OCI-LY3 (cell line): Measurements from ENCODE around the gene GPR119.
"Not testable (repeated sequence)": the region's sequence is repeated elsewhere in the genome, so short reads cannot be mapped to it uniquely, and the experiment has no call there.

ENCODE experiments used
- H2AFZ ChIP-seq: fragments of 200-600, 300-600 bp; shearing (Covaris generic); 2 replicates; pipeline ENCODE4 v1.6.0; 2014; ENCODE audit warnings: antibody characterized with exemption, low read depth, low read length
- H3K27ac ChIP-seq: fragments of 200-600, 300-600 bp; sonication (generic); 2 replicates; pipeline ENCODE4 v1.5.1; 2014; ENCODE audit warnings: mild to moderate bottlenecking, low read length, moderate library complexity, mixed read lengths
- H3K27me3 ChIP-seq: fragments of 200-600, 300-600 bp; sonication (generic); 2 replicates; pipeline ENCODE4 v1.6.1; 2014; ENCODE audit warnings: low read depth, low read length, mixed read lengths
- H3K36me3 ChIP-seq: fragments of 200-600, 300-600 bp; sonication (generic); replicated peaks from 2 replicates; pipeline ENCODE3; 2014; ENCODE audit warnings: low read depth, low read length, mixed read lengths
- H3K4me1 ChIP-seq: fragments of 300-600, 200-600 bp; sonication (generic); 2 replicates; pipeline ENCODE4 v1.6.1; 2014; ENCODE audit warnings: low read length, mixed read lengths
- H3K4me2 ChIP-seq: fragments of 200-600, 300-600 bp; sonication (generic); 2 replicates; pipeline ENCODE4 v1.6.1; 2014; ENCODE audit warnings: low read length, mixed read lengths
- H3K4me3 ChIP-seq: fragments of 300-600, 200-600 bp; sonication (generic); 2 replicates; pipeline ENCODE4 v1.5.1; 2014; ENCODE audit warnings: antibody characterized with exemption, mild to moderate bottlenecking, low read length, moderate library complexity
- H3K79me2 ChIP-seq: fragments of 300-600, 200-600 bp; shearing (Covaris generic); 2 replicates; pipeline ENCODE4 v1.6.1; 2014; ENCODE audit warnings: mild to moderate bottlenecking, low read length, mixed read lengths
- H3K9ac ChIP-seq: fragments of 300-600, 200-600 bp; shearing (Covaris generic); 2 replicates; pipeline ENCODE4 v1.6.0; 2014; ENCODE audit warnings: mild to moderate bottlenecking, low read length, moderate library complexity
- H3K9me3 ChIP-seq: fragments of 200-600, 300-600 bp; shearing (Covaris generic); 2 replicates; pipeline ENCODE4 v1.6.1; 2014; ENCODE audit warnings: low read length, mixed read lengths; ENCODE audit not compliant: insufficient read depth
- H4K20me1 ChIP-seq: fragments of 200-600, 300-600 bp; sonication (generic); 2 replicates; pipeline ENCODE4 v1.6.1; 2016; ENCODE audit warnings: low read length, mixed read lengths; ENCODE audit not compliant: insufficient read depth
- CTCF ChIP-seq: fragments of 200-600, 300-600 bp; sonication (generic); IDR thresholded peaks from 2 replicates; pipeline ENCODE4 v1.5.1; 2014; ENCODE audit warnings: antibody characterized with exemption, low read length, low read depth
- EZH2phosphoT487 ChIP-seq: fragments of 200-600 bp; shearing (Covaris generic); IDR thresholded peaks from 2 replicates; pipeline ENCODE4 v1.6.1; 2018; ENCODE audit warnings: antibody characterized with exemption, mixed run types, low read depth

The GPR119 gene

GRCh38 chrX:130393451-130394074, 8.1 kb upstream of the GPR119 start:
- H3K27ac ChIP-seq, result no peak overlapping the region
- no peaks in the 10 kb centered on the region for H3K36me3 ChIP-seq
- H4K20me1 ChIP-seq, result no peaks in the 10 kb centered on the region
- no peak overlapping the region for H3K4me3 ChIP-seq
- H3K4me1 ChIP-seq, result no peaks in the 10 kb centered on the region
- H3K79me2 ChIP-seq, result no peaks in the 10 kb centered on the region
- H3K9ac ChIP-seq, result no peak overlapping the region
- peak; percentile 48 for TF ChIP-seq CTCF
- TF ChIP-seq EZH2phosphoT487, result no peak
- no peak overlapping the region for H2AFZ ChIP-seq
- H3K27me3 ChIP-seq, result no peaks in the 10 kb centered on the region
- no peak overlapping the region for H3K4me2 ChIP-seq
- no peaks in the 10 kb centered on the region for H3K9me3 ChIP-seq

GRCh38 chrX:130386408-130386808, 934 bp upstream of the GPR119 start:
- no peaks in the 10 kb centered on the region for H3K79me2 ChIP-seq
- TF ChIP-seq CTCF, result no peak
- TF ChIP-seq EZH2phosphoT487, result no peak
- no peak overlapping the region for H3K4me3 ChIP-seq
- H3K36me3 ChIP-seq, result no peaks in the 10 kb centered on the region
- no peaks in the 10 kb centered on the region for H3K4me1 ChIP-seq
- no peaks in the 10 kb centered on the region for H4K20me1 ChIP-seq
- no peak overlapping the region for H3K9ac ChIP-seq
- H3K9me3 ChIP-seq, result no peaks in the 10 kb centered on the region
- no peak overlapping the region for H3K27ac ChIP-seq
- H2AFZ ChIP-seq, result no peak overlapping the region
- H3K27me3 ChIP-seq, result no peaks in the 10 kb centered on the region
- no peak overlapping the region for H3K4me2 ChIP-seq

- Histone ChIP-seq H3K27ac (no peak overlapping the region), H3K4me1 (no peaks in the 10 kb centered on the region), H3K79me2 (no peaks in the 10 kb centered on the region), H2AFZ (no peak overlapping the region), H4K20me1 (no peaks in the 10 kb centered on the region), H3K9ac (no peak overlapping the region), H3K9me3 (no peaks in the 10 kb centered on the region), H3K4me2 (no peak overlapping the region), H3K36me3 (no peaks in the 10 kb centered on the region), H3K27me3 (no peaks in the 10 kb centered on the region), H3K4me3 (no peak overlapping the region)
- TF ChIP-seq EZH2phosphoT487 (no peak), CTCF (no peak)
Observed at GRCh38 chrX:130378024-130378669, 7.3 kb downstream of the GPR119 start.

GRCh38 chrX:130376077-130376476, 9.4 kb downstream of the GPR119 start:
- Histone ChIP-seq H3K36me3 (no peaks in the 10 kb centered on the region), H2AFZ (no peak overlapping the region), H3K4me1 (no peaks in the 10 kb centered on the region), H3K27me3 (no peaks in the 10 kb centered on the region), H3K27ac (no peak overlapping the region), H3K9me3 (no peaks in the 10 kb centered on the region), H3K4me3 (no peak overlapping the region), H3K79me2 (no peaks in the 10 kb centered on the region), H3K4me2 (no peak overlapping the region), H4K20me1 (no peaks in the 10 kb centered on the region), H3K9ac (no peak overlapping the region)
- TF ChIP-seq EZH2phosphoT487 (no peak), CTCF (no peak)

- not testable (repeated sequence) for H3K4me2 ChIP-seq, H3K4me1 ChIP-seq, H2AFZ ChIP-seq, H3K36me3 ChIP-seq, H3K27ac ChIP-seq, H3K27me3 ChIP-seq, H3K4me3 ChIP-seq, H3K79me2 ChIP-seq, H3K9ac ChIP-seq, H3K9me3 ChIP-seq, H4K20me1 ChIP-seq
Observed at GRCh38 chrX:130352050-130352449, 33.4 kb downstream of the GPR119 start.
